Middle frontal gyrus (tissue), 1 donor: ENCODE measurements around the gene RIMS4.

Experiments used
- DNase-seq: peaks from one replicate; pipeline ENCODE4 v3.0.0-alpha.2; 2015; ENCODE audit warnings: low spot score; ENCODE audit errors: extremely low spot score

The RIMS4 gene

GRCh38 chr20:44796758-44797457, 13.4 kb downstream of the RIMS4 start:
- no peak for DNase-seq

- DNase-seq, result no peak
Measured at GRCh38 chr20:44796311-44796710, 14.0 kb downstream of the RIMS4 start.

- no peak for DNase-seq
Measured at GRCh38 chr20:44795836-44796235, 14.5 kb downstream of the RIMS4 start.

GRCh38 chr20:44792796-44793195, 17.6 kb downstream of the RIMS4 start:
- DNase-seq, result no peak

- no peak for DNase-seq
Measured at GRCh38 chr20:44790638-44791393, 19.5 kb downstream of the RIMS4 start.

- no peak for DNase-seq
Measured at GRCh38 chr20:44788706-44789456, 21.5 kb downstream of the RIMS4 start.

GRCh38 chr20:44787299-44787698, 23.0 kb downstream of the RIMS4 start:
- no peak for DNase-seq

GRCh38 chr20:44785768-44786167, 24.6 kb downstream of the RIMS4 start:
- no peak for DNase-seq

- no peak for DNase-seq
Measured at GRCh38 chr20:44784688-44785087, 25.7 kb downstream of the RIMS4 start.

GRCh38 chr20:44781791-44782190, 28.6 kb downstream of the RIMS4 start:
- DNase-seq, result no peak

- DNase-seq, result no peak
Measured at GRCh38 chr20:44781118-44781517, 29.2 kb downstream of the RIMS4 start.

GRCh38 chr20:44780226-44780625, 30.1 kb downstream of the RIMS4 start:
- no peak for DNase-seq

GRCh38 chr20:44776980-44777379, 33.4 kb downstream of the RIMS4 start:
- DNase-seq, result no peak

GRCh38 chr20:44773070-44773829, 37.1 kb downstream of the RIMS4 start:
- no peak for DNase-seq

- no peak for DNase-seq
Measured at GRCh38 chr20:44772636-44773035, 37.7 kb downstream of the RIMS4 start.

GRCh38 chr20:44771172-44771535, 39.2 kb downstream of the RIMS4 start:
- DNase-seq, result no peak

- DNase-seq, result no peak
Measured at GRCh38 chr20:44770484-44771171, 39.7 kb downstream of the RIMS4 start.

GRCh38 chr20:44769481-44769863, 40.9 kb downstream of the RIMS4 start:
- no peak for DNase-seq

- no peak for DNase-seq
Measured at GRCh38 chr20:44768854-44769480, 41.4 kb downstream of the RIMS4 start.

- no peak for DNase-seq
Measured at GRCh38 chr20:44768256-44768655, 42.1 kb downstream of the RIMS4 start.
